ENCODE measurements around the gene RPTOR.
"Not testable (repeated sequence)": the region's sequence is repeated elsewhere in the genome, so short reads cannot be mapped to it uniquely, and the experiment has no call there.

- TF ChIP-seq, protein P1, sequence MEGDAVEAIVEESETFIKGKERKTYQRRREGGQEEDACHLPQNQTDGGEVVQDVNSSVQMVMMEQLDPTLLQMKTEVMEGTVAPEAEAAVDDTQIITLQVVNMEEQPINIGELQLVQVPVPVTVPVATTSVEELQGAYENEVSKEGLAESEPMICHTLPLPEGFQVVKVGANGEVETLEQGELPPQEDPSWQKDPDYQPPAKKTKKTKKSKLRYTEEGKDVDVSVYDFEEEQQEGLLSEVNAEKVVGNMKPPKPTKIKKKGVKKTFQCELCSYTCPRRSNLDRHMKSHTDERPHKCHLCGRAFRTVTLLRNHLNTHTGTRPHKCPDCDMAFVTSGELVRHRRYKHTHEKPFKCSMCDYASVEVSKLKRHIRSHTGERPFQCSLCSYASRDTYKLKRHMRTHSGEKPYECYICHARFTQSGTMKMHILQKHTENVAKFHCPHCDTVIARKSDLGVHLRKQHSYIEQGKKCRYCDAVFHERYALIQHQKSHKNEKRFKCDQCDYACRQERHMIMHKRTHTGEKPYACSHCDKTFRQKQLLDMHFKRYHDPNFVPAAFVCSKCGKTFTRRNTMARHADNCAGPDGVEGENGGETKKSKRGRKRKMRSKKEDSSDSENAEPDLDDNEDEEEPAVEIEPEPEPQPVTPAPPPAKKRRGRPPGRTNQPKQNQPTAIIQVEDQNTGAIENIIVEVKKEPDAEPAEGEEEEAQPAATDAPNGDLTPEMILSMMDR (conservative IDR thresholded peaks at IDR 0.05 in 1 of 2, IDR thresholded peaks at IDR 0.05 in 1 of 2; ENCODE audit: low read depth in 1 of 2, low read length in 2 of 2) = not testable (repeated sequence)
- not testable (repeated sequence) for TF ChIP-seq EZH2 (IDR thresholded peaks at IDR 0.05; ENCODE audit: low read length, missing control alignments)
Measured at GRCh38 chr17:80797222-80797621, 252.6 kb downstream of the RPTOR start.
